Endothelial cell of umbilical vein (primary cell): ENCODE data around the gene CAMSAP3. TPM values are rescaled to one million over a fixed set of nuclear protein-coding genes. Genes with fewer than 3 reads are reported as not detected.

Experiments
- BruUV-seq: library from RNA; stranded (reverse); fragments of 400-500 nt; replicated peaks from 2 replicates; lab custom pipeline; 2021; lab: Mats Ljungman, UMichigan
- CTCF ChIA-PET: fragments of 300-600, 350-600 bp; sonication (Branson Sonifier 250); formaldehyde crosslinking; loops from one replicate; lab custom pipeline; 2021; ENCODE audit warnings: antibody characterized with exemption, inconsistent platforms; lab: Charles Lee
- POLR2A ChIA-PET: fragments of 300-600, 350-600 bp; sonication (Branson Sonifier 250); formaldehyde crosslinking; loops from one replicate; lab custom pipeline; 2021; ENCODE audit warnings: antibody characterized with exemption, inconsistent platforms; lab: Charles Lee
- DNase-seq: peaks from one replicate; pipeline ENCODE4 v3.0.0-alpha.2; 2011; ENCODE audit warnings: low read depth, low spot score
- FAIRE-seq: peaks from 2 replicates; lab custom pipeline; 2011; peaks lifted over from hg19 to GRCh38; lab: Jason Lieb, UNC
- H2AFZ ChIP-seq: 2 replicates; pipeline ENCODE4 v1.6.0; 2012; ENCODE audit warnings: low read depth, low read length, control low read depth, inconsistent platforms
- H3K27ac ChIP-seq: 2 replicates; pipeline ENCODE4 v1.5.1; 2011; ENCODE audit warnings: low read depth, mild to moderate bottlenecking, control low read depth, low read length, moderate library complexity; ENCODE audit not compliant: insufficient read depth
- H3K27me3 ChIP-seq, 2 experiments: 2 replicates each; pipeline versions ENCODE4 v1.6.0 to v1.6.1; 2011; ENCODE audit warnings: low read length in 2 of 2, mixed read lengths in 1 of 2; ENCODE audit not compliant: control insufficient read depth in 2 of 2, insufficient read depth in 2 of 2
- H3K36me3 ChIP-seq, 2 experiments: 2 replicates in 1 of 2; 3 replicates in 1 of 2; pipeline ENCODE4 v1.5.1; 2011; ENCODE audit warnings: low read length in 2 of 2, mild to moderate bottlenecking in 1 of 2, moderate library complexity in 1 of 2; ENCODE audit not compliant: control insufficient read depth in 2 of 2, insufficient read depth in 2 of 2; ENCODE audit errors: extremely low read depth in 1 of 2
- H3K4me1 ChIP-seq: 3 replicates; pipeline ENCODE4 v1.5.1; 2011; ENCODE audit warnings: mild to moderate bottlenecking, low read length; ENCODE audit not compliant: control insufficient read depth, insufficient read depth; ENCODE audit errors: extremely low read depth
- H3K4me2 ChIP-seq: 2 replicates; pipeline ENCODE4 v1.6.1; 2011; ENCODE audit warnings: low read length, control low read depth, mixed read lengths; ENCODE audit not compliant: insufficient read depth
- H3K4me3 ChIP-seq, 3 experiments: fragments of 200-600 bp in 1 of 3; sonication (generic), shearing (Covaris generic) in 1 of 3; replicated peaks in 1 of 3; 2 replicates each; pipeline ENCODE4 v1.5.1; 2011 to 2016; ENCODE audit warnings: control low read depth in 3 of 3, low read length in 3 of 3, mild to moderate bottlenecking in 2 of 3, inconsistent platforms in 1 of 3, low read depth in 1 of 3, moderate library complexity in 1 of 3; ENCODE audit not compliant: insufficient read depth in 1 of 3
- H3K79me2 ChIP-seq: 2 replicates; pipeline ENCODE4 v1.6.0; 2012; ENCODE audit warnings: low read length, inconsistent platforms; ENCODE audit not compliant: control insufficient read depth, insufficient read depth
- H3K9ac ChIP-seq: replicated peaks from 2 replicates; pipeline ENCODE3; 2011; ENCODE audit warnings: low read length, control low read depth; ENCODE audit not compliant: insufficient read depth; ENCODE audit errors: extremely low read depth
- H3K9me1 ChIP-seq: replicated peaks from 3 replicates; pipeline ENCODE4 v1.6.0; 2011; ENCODE audit warnings: mild to moderate bottlenecking, low read length; ENCODE audit not compliant: control insufficient read depth, insufficient read depth; ENCODE audit errors: extremely low read depth
- H3K9me3 ChIP-seq: replicated peaks from 2 replicates; pipeline ENCODE4 v1.5.1; 2012; ENCODE audit warnings: low read length, inconsistent platforms; ENCODE audit not compliant: control insufficient read depth, insufficient read depth
- H4K20me1 ChIP-seq: replicated peaks from 2 replicates; pipeline ENCODE3; 2011; ENCODE audit warnings: mild to moderate bottlenecking, low read length; ENCODE audit not compliant: control insufficient read depth, insufficient read depth; ENCODE audit errors: extremely low read depth
- CTCF ChIP-seq, 2 donors: IDR thresholded peaks; 1 replicate in 1 of 2; 2 replicates in 1 of 2; pipeline ENCODE4 v1.5.1; 2011; ENCODE audit warnings: low read length in 2 of 2, mild to moderate bottlenecking in 2 of 2, moderate library complexity in 2 of 2, control low read depth in 1 of 2, inconsistent platforms in 1 of 2, low read depth in 1 of 2; ENCODE audit not compliant: insufficient read depth in 1 of 2; ENCODE audit errors: extremely low read depth in 1 of 2
- EZH2 ChIP-seq: IDR thresholded peaks from 2 replicates; pipeline ENCODE4 v1.6.1; 2012; ENCODE audit warnings: borderline replicate concordance, low read depth, mild to moderate bottlenecking, moderate library complexity, low read length, inconsistent platforms; ENCODE audit not compliant: severe bottlenecking
- FOS ChIP-seq: IDR thresholded peaks from 2 replicates; pipeline ENCODE4 v1.6.1; 2011; ENCODE audit warnings: mild to moderate bottlenecking, low read length, moderate library complexity, borderline replicate concordance; ENCODE audit not compliant: insufficient read depth
- GATA2 ChIP-seq: IDR thresholded peaks from 2 replicates; pipeline ENCODE4 v1.7.0; 2011; ENCODE audit warnings: low read depth, mild to moderate bottlenecking, moderate library complexity, mixed read lengths, low read length; ENCODE audit not compliant: insufficient read length, insufficient read depth
- JUN ChIP-seq: IDR thresholded peaks from 2 replicates; pipeline ENCODE4 v1.6.1; 2011; ENCODE audit warnings: borderline replicate concordance, low read depth; ENCODE audit not compliant: insufficient read length, insufficient read depth
- MYC ChIP-seq: IDR thresholded peaks from one replicate; pipeline ENCODE4 v1.6.1; 2011; ENCODE audit warnings: mild to moderate bottlenecking, low read depth, low read length
- POLR2A ChIP-seq: IDR thresholded peaks from 2 replicates; pipeline ENCODE4 v1.6.1; 2012; ENCODE audit warnings: low read depth, mild to moderate bottlenecking, control low read depth, low read length
- POLR2AphosphoS5 ChIP-seq: IDR thresholded peaks from 2 replicates; pipeline ENCODE4 v1.6.1; 2012; ENCODE audit warnings: low read depth, mild to moderate bottlenecking, control low read depth, low read length, moderate library complexity; ENCODE audit not compliant: insufficient read depth
- dilution Hi-C: fragments of 300-500 bp; cut with MboI; formaldehyde crosslinking; loops from one replicate; pipeline ENCODE4 v1.15.0; 2019; ENCODE audit warnings: low sequenced_read_pairs; ENCODE audit not compliant: extremely low pct_ligation_motif_present
- intact Hi-C: fragments of 100-400 bp; cut with micrococcal nuclease; formaldehyde crosslinking; loops from one replicate; pipeline ENCODE4 v1.10.0; 2022
- polyA plus RNA-seq, 4 experiments: library from polyadenylated mRNA; depleted of rRNA in 3 of 4; stranded (reverse) in 3 of 4; unstranded in 1 of 4; fragments of >200 nt; gene quantifications; 2 replicates each; pipeline versions ENCODE4 v1.2.1 to v1.2.3, GENCODE V29; 2011 to 2012; ENCODE audit warnings: missing spikeins in 1 of 4
- total RNA-seq: library from RNA; stranded (reverse); gene quantifications from 2 replicates; pipeline ENCODE4 v1.2.3, GENCODE V29; 2021
- TF ChIP-seq, protein P1 (sequence below): IDR thresholded peaks from 2 replicates; pipeline ENCODE4 v1.6.1; 2011; ENCODE audit not compliant: insufficient read depth, insufficient read length

Gene CAMSAP3
- total and polyA plus RNA-seq, 2 donors (not counting 3 experiments of a cell fraction or from before 2014, with no cell fraction given), result 0.11 to 0.22 TPM

DNA sequence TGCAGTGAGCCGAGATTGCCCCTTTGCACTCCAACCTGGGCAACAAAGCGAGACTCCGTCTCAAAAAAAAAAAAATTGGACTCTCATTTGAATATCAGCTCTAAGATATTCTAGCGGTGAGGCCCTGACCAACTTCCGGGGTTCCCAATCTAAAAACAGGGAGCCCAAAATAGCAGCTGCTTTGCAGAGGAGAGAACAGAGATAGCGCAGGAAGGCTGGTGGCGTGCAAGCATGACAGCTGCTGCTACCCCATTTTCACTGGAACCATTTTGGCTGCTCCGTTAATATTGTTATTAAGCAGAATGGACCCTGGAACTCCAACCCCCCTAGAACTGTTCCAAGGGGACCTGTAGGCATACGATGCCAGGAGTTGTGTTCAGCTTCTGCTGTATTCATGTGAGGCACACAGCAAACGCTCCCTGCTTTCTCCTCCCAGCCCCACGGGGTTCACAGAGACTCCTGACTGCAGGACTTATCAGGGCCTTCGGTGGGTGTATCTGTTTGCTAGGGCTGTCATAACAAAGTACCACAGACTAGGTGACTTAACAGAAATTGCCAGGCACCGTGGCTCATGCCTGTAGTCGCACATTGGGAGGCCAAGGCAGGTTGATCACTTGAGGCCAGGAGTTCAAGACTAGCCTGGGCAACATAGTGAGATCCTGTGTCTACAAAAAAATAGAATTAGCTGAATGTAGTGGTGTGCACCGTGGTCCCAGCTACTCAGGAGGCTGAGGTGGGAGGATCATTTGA, 52.8 kb downstream of the CAMSAP3 start:
- CTCF ChIA-PET, result interaction anchor here (0.7 to 5.1 kb wide), 6 partner anchors 13 to 151 kb away, joined by 3 to 37 read pairs (median 4); partner anchors contain the start of gene TRAPPC5

More for the DNA sequence above, 52.8 kb downstream of the CAMSAP3 start:
- no peak for DNase-seq
- H3K79me2 ChIP-seq, result no peaks in the 10 kb centered on the region
- no peak overlapping the region for H3K4me2 ChIP-seq
- H3K4me1 ChIP-seq, result peaks cover 4% of the 10 kb centered on the region
- dilution Hi-C loops (no loop called here), intact Hi-C loops (no loop called here)
- H3K27me3 ChIP-seq, result peaks cover 0 to 2% of the 10 kb centered on the region in 2 experiments
- H3K9me1 ChIP-seq, result no peaks in the 10 kb centered on the region
- no peak overlapping the region for H2AFZ ChIP-seq
- no peak overlapping the region for H3K9ac ChIP-seq
- TF ChIP-seq, protein P1, sequence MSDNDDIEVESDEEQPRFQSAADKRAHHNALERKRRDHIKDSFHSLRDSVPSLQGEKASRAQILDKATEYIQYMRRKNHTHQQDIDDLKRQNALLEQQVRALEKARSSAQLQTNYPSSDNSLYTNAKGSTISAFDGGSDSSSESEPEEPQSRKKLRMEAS, result no peak
- TF ChIP-seq CTCF (IDR thresholded peaks at IDR 0.05; ENCODE audit: extremely low read depth in 1 of 2, insufficient read depth in 1 of 2, low read depth in 1 of 2, low read length in 2 of 2) (no peak), JUN (no peak), POLR2AphosphoS5 (no peak), POLR2A (no peak), EZH2 (no peak), MYC (no peak), FOS (no peak), GATA2 (no peak)
- FAIRE-seq, result no peak
- POLR2A ChIA-PET, result interaction anchor here (0.6 kb wide), 1 partner anchor 138 kb away, joined by 3 read pairs; no protein-coding TSS in a partner anchor
- no peak overlapping the region for H3K27ac ChIP-seq
- no peaks in the 10 kb centered on the region for H3K36me3 ChIP-seq
- H3K4me3 ChIP-seq, result no peak overlapping the region
- H4K20me1 ChIP-seq, result no peaks in the 10 kb centered on the region
- no peaks in the 10 kb centered on the region for H3K9me3 ChIP-seq
- BruUV-seq, result no TSS peak
